ENCODE data around the gene SKIC8. TPM values are rescaled to one million over a fixed set of nuclear protein-coding genes. Genes with fewer than 3 reads are reported as not detected.

SKIC8 gene
- total RNA-seq (2014; rRNA removed), result 61.4 and 71.0 TPM in 2 replicates
- 56.7 TPM for polyA plus RNA-seq (2012)

DNA sequence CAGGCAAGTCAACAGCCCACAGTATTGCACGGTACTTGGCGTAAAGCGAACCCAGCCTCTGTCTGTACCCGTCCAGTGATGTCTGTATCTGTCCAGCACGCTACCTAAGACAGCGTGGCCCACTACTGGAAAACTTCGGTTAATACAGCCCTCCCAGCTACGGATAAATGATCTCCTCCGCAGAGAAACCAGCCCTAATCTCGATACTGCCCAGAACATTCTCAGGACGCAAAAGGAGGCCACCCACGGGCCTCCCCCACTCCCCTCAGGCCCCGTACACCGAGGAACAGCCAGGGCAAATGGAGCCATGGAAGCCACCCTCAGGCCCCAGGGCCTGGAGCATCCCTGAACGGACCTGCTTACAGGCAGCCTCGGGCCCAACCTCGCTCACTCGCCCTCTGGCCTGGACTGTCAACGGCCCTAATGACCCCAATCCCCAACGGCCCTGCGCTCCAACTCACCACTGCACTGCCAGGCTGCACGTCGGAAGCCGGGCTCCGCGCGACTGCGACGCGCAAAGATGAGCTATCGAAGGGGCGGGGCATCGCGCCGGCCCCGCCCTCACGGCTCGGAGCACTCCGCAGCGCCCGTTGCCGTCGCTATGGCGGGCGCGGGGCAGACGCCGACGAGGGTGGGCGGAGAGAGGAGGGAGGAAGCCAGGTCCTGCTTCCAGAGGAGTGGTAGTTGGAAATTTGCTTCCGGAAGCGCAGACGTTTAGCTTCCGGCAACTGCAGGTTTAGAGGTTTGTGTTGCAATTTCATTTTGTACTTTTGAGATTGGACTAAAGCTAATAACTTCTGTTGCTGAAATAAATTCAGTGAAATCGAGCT is at the start of gene SKIC8:
Gene SKIC8 (minus strand): TSS at position 509 of the 830 bp plus-strand sequence. CDS start 3,923 bp downstream, outside the sequence.
- DNase-seq (ENCODE audit: low read depth), result peak; percentile 89

- no peak for DNase-seq (ENCODE audit: low read depth)
These were observed 48.5 kb upstream of the SKIC8 start for GRCh38 chr15:78347586-78348543.

- no peak for DNase-seq (ENCODE audit: low read depth)
These were observed 46.2 kb upstream of the SKIC8 start for GRCh38 chr15:78345396-78346125.

DNA sequence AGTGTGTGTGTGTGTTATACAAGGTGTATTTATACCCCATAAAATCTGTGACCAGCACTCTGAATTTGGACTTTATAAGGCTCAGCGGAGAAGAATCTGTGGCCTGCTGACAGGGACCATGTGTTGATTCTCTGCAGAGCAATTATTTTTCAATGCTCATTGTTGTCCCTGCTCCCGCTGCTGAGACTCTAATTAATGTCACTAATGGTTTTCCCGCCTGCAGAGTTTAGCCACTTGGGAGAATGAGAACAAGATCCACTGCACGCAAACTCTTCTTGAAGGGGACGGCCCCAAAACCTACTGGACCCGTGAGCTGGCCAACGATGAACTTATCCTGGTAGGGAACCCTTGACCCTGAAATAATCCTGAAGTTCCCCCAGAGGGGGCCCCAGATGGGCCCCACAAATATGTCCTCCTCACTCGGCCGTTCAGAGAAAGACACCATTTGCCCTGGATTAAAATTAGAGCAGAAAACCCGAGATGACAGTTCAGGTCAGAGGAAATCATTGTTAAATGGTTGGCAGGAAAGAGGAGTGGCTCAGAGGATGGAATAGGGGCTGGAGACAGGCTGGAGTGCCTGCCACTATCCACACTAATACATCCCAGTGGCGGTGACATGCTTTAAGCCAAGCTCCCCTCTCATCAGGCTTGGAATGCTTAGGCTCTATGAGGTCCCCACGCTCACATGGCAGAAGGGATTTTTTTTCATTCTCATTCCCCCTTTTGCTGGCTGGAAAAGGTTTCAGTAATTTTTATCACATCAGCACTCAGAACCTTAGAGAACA is 44.1 kb upstream of the SKIC8 start:
- no peak for DNase-seq (ENCODE audit: low read depth)

- no peak for DNase-seq (ENCODE audit: low read depth)
These were observed 42.6 kb upstream of the SKIC8 start for GRCh38 chr15:78342021-78342420.

- DNase-seq (ENCODE audit: low read depth), result no peak
These were observed 41.9 kb upstream of the SKIC8 start for GRCh38 chr15:78341057-78341987.

DNA sequence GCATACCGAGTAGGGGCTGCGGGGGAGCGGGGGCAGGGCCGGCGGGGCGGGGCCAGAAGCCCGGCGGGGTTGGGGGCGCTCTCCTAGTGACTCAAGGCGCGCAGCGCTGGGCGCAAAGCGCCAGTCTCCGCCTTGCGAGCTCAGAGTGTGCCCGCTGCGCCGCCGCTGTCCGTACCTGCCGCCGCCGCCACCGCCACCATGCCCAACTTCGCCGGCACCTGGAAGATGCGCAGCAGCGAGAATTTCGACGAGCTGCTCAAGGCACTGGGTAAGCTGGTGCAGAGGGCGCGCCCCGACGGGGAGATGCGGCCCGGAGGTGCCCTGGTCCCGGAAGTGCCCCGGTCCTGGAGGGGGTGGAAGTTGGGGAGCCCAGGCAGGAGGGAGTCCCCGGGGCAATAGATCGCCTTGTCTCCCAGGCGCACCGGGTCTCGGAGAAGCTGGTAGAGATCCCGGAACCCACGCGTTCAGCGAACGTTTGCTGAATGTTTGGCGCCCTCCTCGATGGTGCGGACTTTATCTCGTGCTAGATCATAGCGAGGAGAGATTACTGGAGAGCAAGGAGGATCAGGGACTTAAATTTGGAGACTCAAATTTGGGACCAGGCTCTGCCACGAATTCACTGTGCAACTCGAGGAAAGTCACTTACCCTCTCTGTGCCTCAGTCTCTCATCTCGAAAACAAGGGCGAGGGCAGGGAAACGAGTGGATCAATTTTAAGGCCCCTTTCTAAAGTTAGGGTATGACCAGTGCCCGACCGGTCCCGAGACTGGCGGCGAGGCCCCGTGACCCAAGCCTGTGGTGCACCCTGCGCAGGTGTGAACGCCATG is 41.0 kb upstream of the SKIC8 start, which contains the start of gene CRABP1:
Gene CRABP1 (plus strand): TSS at position 123 of the 826 bp plus-strand sequence. CDS start 76 bp downstream, at position 199.
- no peak for DNase-seq (ENCODE audit: low read depth)

- no peak for DNase-seq (ENCODE audit: low read depth)
These were observed 40.1 kb upstream of the SKIC8 start for GRCh38 chr15:78339559-78339958.

GRCh38 chr15:78338781-78339180 is 39.4 kb upstream of the SKIC8 start:
- no peak for DNase-seq (ENCODE audit: low read depth)

- DNase-seq (ENCODE audit: low read depth), result no peak
These were observed 36.6 kb upstream of the SKIC8 start for GRCh38 chr15:78335985-78336384.

DNA sequence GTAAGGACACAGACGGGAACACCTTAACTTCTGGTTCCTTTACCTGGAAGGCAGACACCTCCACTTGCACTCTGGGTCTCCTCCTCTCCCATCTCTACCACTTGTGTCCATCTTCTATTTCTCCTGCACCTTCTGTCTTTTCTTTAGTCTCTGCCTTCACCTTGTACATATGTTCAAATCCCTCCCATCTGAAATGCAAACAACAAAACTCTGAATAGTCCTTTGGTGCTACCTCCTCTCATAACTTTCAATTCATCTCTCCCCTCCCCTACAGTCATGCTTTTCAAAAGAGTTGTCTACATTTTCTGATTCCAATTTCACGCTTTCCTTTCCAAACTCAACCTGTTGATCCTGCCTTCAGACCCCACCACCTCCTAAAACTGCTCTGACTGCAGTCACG is 35.4 kb upstream of the SKIC8 start:
- no peak for DNase-seq (ENCODE audit: low read depth)

GRCh38 chr15:78329625-78330024 is 30.2 kb upstream of the SKIC8 start:
- DNase-seq (ENCODE audit: low read depth), result no peak

- DNase-seq (ENCODE audit: low read depth), result no peak
These were observed 28.1 kb upstream of the SKIC8 start for GRCh38 chr15:78327466-78327865.

DNA sequence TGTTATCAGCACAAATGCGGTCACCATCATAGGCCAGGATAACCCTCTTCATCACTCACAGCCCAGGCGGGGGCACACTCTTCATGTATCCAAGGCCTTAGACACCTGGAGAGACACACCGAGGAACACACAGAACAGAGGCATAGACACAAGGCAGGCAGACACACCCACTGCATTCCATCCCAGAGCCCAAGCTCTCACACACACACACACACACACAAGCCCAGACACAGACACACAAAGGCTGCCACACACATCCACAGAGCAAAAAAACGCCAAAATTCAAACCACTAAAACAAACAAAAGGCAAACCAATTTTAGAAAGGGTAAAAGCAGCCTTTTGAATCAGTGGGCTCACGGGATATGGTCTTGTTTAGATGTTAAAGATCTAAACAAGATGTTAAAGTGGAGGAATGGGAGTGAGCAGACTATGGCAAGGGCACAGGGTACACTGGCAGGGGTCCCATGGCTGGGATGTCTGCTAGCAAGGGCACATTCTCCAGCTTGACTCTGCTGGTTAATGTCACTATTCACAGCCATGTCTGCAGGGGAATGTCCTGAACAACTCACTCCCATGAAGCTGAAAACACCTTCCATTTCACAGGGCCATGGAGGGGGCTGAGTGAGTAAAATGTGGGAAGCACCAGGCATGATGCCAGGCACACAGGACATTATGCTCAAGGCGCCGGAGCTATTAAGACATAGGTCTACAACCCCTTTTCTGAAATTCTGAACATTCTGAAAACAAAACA is 25.9 kb upstream of the SKIC8 start:
- no peak for DNase-seq (ENCODE audit: low read depth)

GRCh38 chr15:78324144-78324543 is 24.7 kb upstream of the SKIC8 start:
- DNase-seq (ENCODE audit: low read depth), result no peak

DNA sequence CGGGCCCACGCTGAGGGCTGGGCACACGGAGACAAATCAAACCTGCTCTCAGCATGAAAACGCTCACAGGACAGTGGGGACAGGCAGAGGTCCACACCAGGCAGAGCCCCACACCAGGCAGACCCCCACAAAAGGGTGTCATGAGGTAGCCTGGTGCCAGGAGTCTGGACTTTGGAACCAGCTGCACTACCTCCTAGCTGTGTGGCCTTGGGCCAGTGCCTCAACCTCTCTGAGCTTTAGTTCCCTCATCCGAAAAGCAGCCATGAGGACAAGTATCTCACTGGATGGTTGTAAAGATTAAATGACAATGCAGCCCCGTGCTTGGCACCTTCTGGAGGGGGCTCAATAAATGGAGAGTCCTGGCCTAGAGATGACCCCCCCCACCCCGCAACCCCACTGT is 24.3 kb upstream of the SKIC8 start:
- no peak for DNase-seq (ENCODE audit: low read depth)

GRCh38 chr15:78322724-78323521 is 23.5 kb upstream of the SKIC8 start:
- no peak for DNase-seq (ENCODE audit: low read depth)

Measured in LHCN-M2 (cell line).